HEK293 (cell line): Measurements from ENCODE around the gene C21orf91.

Experiments
- CTCF ChIP-seq: fragments of 450-650 bp; formaldehyde crosslinking; IDR thresholded peaks from 2 replicates; pipeline ENCODE4 v1.5.1; 2016; ENCODE audit warnings: missing biosample characterization, missing genetic modification characterization
- MYNN ChIP-seq: fragments of 450-650 bp; formaldehyde crosslinking; IDR thresholded peaks from 2 replicates; pipeline ENCODE4 v1.5.1; 2016; ENCODE audit warnings: missing biosample characterization, missing genetic modification characterization, borderline replicate concordance
- PRDM2 ChIP-seq: fragments of 450-650 bp; formaldehyde crosslinking; IDR thresholded peaks from 2 replicates; pipeline ENCODE4 v1.5.1; 2016; ENCODE audit warnings: missing biosample characterization, missing genetic modification characterization, borderline replicate concordance
- ZNF274 ChIP-seq, 2 experiments: fragments of 200-500 bp in 1 of 2; fragments of 450-650 bp in 1 of 2; sonication (Bioruptor generic) in 1 of 2; formaldehyde crosslinking in 1 of 2; IDR thresholded peaks; 2 replicates each; pipeline versions ENCODE4 v1.5.1 to v1.6.1; 2014 to 2016; ENCODE audit warnings: borderline replicate concordance in 1 of 2, inconsistent platforms in 1 of 2, low read length in 1 of 2, missing biosample characterization in 1 of 2, missing genetic modification characterization in 1 of 2
- ZNF670 ChIP-seq: fragments of 450-650 bp; formaldehyde crosslinking; IDR thresholded peaks from 2 replicates; pipeline ENCODE4 v1.5.1; 2016; ENCODE audit warnings: missing biosample characterization, missing genetic modification characterization, low read depth
- ZNF830 ChIP-seq: fragments of 450-650 bp; IDR thresholded peaks from 2 replicates; pipeline ENCODE4 v1.5.0; 2018; ENCODE audit warnings: missing biosample characterization, missing genetic modification characterization, low read depth, mild to moderate bottlenecking, moderate library complexity
- ZSCAN18 ChIP-seq: fragments of 450-650 bp; formaldehyde crosslinking; IDR thresholded peaks from 2 replicates; pipeline ENCODE4 v1.5.1; 2016; ENCODE audit warnings: missing biosample characterization, missing genetic modification characterization
- TF ChIP-seq, protein P1 (sequence below): fragments of 450-650 bp; formaldehyde crosslinking; IDR thresholded peaks from 2 replicates; pipeline ENCODE4 v1.5.1; 2016; ENCODE audit warnings: missing biosample characterization, missing genetic modification characterization

GRCh38 chr21:17757671-17758070, 61.5 kb downstream of the C21orf91 start:
- TF ChIP-seq CTCF (tag by site-specific recombination) (no peak), MYNN (tag by site-specific recombination) (no peak), ZNF670 (tag by site-specific recombination) (no peak), PRDM2 (tag by site-specific recombination) (no peak), ZNF274 (IDR thresholded peaks at IDR 0.05; ENCODE audit: low read length) (no peak), ZNF274 (tag by site-specific recombination; IDR thresholded peaks at IDR 0.05; ENCODE audit: borderline replicate concordance) (no peak), ZNF830 (tag by site-specific recombination) (no peak), ZSCAN18 (tag by site-specific recombination) (no peak)
- TF ChIP-seq, protein P1, sequence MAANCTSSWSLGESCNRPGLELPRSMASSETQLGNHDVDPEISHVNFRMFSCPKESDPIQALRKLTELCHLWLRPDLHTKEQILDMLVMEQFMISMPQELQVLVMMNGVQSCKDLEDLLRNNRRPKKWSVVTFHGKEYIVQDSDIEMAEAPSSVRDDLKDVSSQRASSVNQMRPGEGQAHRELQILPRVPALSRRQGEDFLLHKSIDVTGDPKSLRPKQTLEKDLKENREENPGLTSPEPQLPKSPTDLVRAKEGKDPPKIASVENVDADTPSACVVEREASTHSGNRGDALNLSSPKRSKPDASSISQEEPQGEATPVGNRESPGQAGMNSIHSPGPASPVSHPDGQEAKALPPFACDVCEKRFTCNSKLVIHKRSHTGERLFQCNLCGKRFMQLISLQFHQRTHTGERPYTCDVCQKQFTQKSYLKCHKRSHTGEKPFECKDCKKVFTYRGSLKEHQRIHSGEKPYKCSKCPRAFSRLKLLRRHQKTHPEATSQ (tag by site-specific recombination) = no peak
